A673 (cell line): ENCODE results near the gene TMEM161A.

Experiments
- CTCF ChIP-seq: fragments of 300-800, 200-600 bp; sonication (generic); conservative IDR thresholded peaks from 2 replicates; pipeline ENCODE4 v1.5.1; 2017; ENCODE audit warnings: low read depth, mild to moderate bottlenecking, antibody characterized with exemption, low read length, moderate library complexity, mixed read lengths
- EZH2 ChIP-seq: fragments of 200-600 bp; sonication (generic); IDR thresholded peaks from 2 replicates; pipeline ENCODE4 v1.6.1; 2017; ENCODE audit warnings: borderline replicate concordance, low read depth, mild to moderate bottlenecking, mixed read lengths, antibody characterized with exemption, low read length; ENCODE audit not compliant: poor library complexity, severe bottlenecking

- TF ChIP-seq CTCF (no peak), EZH2 (no peak)
These were observed 27.1 kb upstream of the TMEM161A start for GRCh38 chr19:19165396-19165795.
